HG02852 (cell line): ENCODE data around the gene KAT14.
"Not testable (repeated sequence)": the region's sequence is repeated elsewhere in the genome, so short reads cannot be mapped to it uniquely, and the experiment has no call there.

Source experiments
- ATAC-seq: cut with Tn5 transposase; IDR thresholded peaks from one replicate; pipeline ENCODE4 v1.9.1; 2021; ENCODE audit warnings: mild to moderate bottlenecking, moderate library complexity; ENCODE audit not compliant: unreplicated experiment

KAT14 gene

DNA sequence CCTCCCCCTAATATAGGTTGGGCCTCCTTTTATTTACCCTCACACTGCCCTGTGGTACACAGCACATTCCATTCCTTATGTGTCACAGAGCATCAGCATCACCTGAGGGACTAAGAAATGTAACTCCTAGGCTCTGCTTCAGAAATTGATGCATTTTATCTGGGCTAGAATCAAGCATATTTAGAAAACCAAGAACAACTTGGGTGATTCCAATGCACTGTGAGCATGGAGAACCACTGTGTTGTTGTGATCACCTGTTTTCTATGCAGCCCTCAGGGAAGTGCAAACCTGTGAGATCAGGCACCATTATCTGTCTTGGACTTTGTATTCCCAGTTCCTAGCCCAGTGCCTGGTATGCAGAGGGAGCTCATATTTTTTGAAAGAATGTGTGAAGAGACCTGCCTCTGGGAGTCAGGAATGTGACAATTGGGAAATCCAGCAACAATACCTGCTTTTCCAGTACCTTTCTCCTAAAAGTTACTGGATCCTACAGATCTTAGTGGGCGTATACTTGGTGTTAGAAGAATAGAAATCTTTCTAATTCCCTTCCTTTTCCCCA is 7.0 kb downstream of the KAT14 start:
- ATAC-seq: no peak

DNA sequence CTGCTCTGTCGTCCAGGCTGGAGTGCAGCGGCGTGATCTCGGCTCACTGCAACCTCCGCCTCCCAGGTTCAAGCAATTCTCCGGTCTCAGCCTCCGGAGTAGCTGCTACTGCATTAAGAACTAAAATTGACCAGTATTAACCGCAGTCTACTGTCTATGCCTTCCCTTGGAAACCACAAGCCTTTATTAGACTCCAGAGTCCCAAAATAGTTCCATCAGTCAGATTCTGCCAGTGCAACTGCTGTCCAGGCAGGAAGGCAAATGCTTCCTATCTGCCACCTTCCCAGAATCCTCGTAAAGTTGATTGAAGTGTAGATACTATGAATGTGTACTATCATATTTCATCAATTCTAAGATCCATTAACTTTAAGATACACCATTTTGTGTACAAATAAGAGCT is 16.7 kb downstream of the KAT14 start:
- no peak for ATAC-seq

- ATAC-seq: no peak
Measured at GRCh38 chr20:18156045-18156444, 18.4 kb downstream of the KAT14 start.

DNA sequence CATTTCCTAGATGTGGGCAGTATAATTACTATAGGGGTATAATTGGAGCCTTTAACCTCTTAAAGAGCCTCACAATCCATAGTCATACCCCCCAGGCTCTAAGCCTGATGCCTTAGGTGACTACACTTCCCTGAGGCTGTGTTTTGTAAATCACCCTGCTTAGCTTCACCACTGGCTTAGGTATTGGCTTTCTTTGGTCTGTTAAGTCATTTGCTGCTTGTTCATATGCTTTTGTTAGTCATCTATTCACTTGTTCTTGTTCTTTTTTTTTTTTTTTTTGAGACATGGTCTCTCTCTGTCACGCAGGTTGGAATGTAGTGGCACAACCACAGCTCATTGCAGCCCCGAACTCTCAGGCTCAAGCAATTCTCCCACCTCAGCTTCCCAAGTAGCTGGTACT is 26.7 kb downstream of the KAT14 start:
- no peak for ATAC-seq

DNA sequence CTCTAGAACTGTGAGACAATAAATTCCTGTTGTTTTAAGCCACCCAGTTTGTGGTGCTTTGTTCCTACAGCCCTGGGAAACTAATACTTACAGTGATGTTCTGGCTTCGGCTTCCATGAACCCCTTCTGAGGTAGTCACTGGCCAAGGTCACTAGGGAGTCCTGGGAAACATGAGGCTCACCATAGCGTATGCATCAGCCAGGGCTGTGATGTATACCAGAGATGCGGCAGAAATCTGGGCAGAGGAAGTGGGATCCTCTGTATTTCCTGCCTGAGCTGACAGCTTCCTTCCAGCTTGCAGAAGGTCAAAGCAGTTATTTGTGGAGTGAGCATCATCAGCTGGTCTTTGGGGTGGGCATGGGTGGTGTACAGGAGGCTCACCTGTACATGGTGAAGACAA is 27.9 kb downstream of the KAT14 start:
- ATAC-seq: no peak

DNA sequence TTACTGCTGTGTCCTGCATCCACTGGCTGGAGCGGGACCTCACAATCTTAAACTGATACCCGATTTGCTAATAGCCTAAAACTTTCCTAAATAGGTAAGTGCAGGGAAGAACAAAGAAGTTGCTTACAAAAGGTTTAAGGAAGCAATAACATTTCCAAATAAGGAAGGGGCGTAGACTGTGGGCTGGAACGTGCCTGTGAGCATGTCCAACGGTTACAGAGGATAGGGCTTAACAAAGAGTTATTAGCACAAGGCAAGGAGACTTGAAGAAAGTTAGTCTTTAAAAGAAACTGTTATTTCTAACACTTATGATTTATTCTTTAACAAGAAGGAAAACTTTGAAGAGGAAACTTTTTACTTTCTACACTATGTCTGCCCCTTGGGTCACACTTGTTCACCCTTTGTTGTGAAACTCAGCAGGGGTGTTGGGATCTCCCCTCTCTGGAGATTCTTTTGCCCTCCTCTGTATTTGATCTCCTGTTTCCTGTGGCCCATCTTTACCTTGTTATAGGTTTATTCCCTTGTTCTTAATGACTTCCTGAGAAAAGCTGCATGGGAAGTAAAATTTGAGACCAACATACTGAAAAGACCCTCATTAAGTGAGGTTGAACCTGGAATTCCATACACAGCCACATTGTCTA is 28.7 kb downstream of the KAT14 start:
- ATAC-seq: no peak

DNA sequence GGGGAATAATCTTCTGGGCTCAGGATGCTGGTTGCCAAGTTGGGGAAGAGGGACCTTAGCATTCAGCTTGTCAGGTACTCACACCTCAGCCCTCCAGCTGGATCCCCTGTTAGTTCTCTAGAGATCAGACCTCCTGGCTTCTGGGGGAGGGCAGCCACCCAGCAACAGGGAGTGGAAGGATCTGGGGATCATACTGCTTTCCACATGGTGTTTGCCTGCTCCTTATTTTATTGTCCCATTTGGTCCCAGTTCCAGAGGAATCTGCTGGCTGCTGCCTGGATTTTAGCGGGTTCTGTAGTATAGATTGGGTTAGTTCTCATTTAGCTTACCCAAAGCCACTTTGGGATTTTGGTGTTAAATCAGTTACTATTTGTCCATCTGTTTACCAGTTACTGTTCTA is 29.3 kb downstream of the KAT14 start:
- no peak for ATAC-seq

GRCh38 chr20:18172379-18172778 is 34.7 kb downstream of the KAT14 start:
- ATAC-seq: no peak

GRCh38 chr20:18174906-18175683 is 37.4 kb downstream of the KAT14 start:
- ATAC-seq: no peak

- ATAC-seq: no peak
Measured at GRCh38 chr20:18176318-18176785, 38.7 kb downstream of the KAT14 start.

GRCh38 chr20:18180366-18180765 is 42.7 kb downstream of the KAT14 start:
- ATAC-seq: not testable (repeated sequence)

- ATAC-seq: no peak
Measured at GRCh38 chr20:18180815-18181214, 43.2 kb downstream of the KAT14 start.

DNA sequence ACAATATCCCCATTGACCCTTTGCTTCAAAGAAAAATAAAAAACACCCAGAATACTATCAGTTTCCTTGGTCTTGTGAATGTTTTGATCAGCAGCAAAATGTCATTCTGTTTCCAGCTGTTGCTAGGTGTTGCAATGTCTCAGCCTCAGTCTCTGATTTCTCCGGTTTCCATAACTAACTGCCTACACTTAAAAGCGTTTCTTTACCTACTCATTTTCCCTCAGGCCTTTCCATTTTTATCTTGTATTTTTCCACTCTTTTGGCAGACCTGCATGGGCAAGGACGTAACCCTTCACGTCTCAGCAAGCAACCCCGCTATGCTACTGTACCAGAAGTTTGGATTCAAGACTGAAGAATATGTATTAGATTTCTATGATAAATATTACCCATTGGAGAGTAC is 49.4 kb downstream of the KAT14 start:
- ATAC-seq: no peak

DNA sequence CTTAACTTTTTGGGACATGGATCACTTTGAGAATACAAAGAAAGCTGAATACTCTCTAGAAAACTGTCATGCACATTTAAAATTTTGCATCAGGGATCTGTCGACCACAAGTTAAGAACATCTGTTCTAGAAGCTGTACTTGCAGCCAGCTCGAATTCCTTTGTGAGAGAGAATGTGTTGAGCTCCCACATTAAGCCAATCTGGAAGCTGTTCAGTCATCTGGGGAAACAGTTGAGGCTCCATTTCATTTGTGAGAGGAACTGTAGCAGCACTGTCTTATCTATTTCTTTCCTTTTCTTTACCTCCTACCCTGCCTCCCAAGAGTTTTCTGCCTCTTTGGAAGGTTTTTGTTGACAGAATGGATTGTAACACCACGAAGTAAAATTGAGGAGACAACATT is 50.8 kb downstream of the KAT14 start:
- ATAC-seq: no peak

DNA sequence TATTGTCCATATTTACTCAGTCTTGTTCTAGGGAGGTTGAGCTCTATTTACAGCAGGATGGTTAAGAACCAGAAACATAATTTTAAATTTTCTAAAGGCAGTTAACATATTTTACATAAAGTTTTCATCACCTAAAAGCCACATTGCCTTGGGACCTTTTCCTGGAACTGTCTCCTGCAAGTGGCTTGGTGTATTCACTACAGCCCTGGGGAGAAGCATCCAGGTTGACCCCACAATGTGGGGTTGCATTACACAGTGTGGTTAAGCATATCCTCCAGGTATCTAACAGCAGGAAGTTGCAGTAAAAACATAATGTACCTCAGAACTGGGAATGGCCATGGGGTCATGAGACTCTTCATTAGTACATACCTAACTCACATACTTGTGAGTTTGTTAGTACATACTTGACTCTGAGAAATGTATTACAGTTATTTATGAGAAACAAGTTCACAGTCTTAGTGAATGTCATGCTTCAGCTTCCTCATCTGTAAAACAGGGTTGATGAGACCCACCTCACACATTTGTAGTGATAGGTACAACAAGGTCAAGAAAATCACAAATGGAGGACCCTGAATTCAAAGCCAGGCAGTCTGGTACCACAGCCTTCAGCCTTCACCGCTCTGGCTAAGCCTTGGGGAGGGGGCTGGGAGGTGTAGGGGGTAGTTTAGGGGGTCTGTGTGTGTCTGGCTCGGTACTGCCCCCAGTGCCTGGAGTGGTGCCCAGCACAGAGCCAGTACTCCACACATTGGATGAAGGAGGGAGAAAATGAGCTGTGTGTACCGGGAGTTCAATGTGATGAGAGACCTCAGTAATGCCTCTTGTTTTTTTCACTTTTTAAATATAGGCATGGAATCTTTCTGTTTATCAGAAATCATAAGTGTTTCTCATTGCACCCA is 52.9 kb downstream of the KAT14 start:
- no peak for ATAC-seq

- no peak for ATAC-seq
Measured at GRCh38 chr20:18191306-18191705, 53.6 kb downstream of the KAT14 start.

DNA sequence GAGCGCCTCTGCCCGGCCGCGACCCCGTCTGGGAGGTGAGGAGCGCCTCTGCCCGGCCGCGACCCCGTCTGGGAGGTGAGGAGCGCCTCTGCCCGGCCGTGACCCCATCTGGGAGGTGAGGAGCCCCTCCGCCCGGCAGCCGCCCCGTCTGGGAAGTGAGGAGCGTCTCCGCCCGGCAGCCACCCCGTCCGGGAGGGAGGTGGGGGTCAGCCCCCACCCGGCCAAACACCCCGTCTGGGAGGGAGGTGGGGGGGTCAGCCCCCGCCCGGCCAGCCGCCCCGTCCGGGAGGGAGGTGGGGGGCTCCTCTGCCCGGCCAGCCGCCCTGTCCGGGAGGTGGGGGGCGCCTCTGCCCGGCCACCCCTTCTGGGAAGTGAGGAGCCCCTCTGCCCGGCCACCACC is 56.8 kb downstream of the KAT14 start:
- ATAC-seq: not testable (repeated sequence)

DNA sequence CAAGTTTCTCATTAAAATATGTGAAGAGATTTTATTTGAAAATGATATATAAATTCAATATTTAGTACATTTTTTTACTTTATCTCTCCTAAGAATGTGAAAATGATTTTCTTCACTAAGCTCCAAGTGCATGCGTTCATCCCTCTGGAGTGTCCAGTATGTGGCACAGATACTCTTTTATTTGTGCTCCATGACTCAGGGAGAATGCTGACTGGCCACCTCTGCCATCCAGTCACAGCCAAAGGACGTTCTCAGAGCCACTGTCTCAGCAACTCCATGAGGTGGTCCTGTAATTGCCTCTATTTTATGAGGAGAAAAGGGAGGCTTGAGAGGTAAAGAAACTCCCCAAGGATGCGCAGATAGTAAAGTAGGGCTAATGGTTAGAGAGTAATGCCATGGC is 58.3 kb downstream of the KAT14 start:
- ATAC-seq: no peak

GRCh38 chr20:18197382-18198070 is 59.9 kb downstream of the KAT14 start:
- no peak for ATAC-seq

- no peak for ATAC-seq
Measured at GRCh38 chr20:18202966-18203365, 65.3 kb downstream of the KAT14 start.

- ATAC-seq: peak; percentile 66
Measured at GRCh38 chr20:18203700-18204099, 66.0 kb downstream of the KAT14 start.
